Measurements from ENCODE around the gene OR51B4. TPM values are rescaled to one million over a fixed set of nuclear protein-coding genes. Genes with fewer than 3 reads are reported as not detected.

OR51B4 gene
- total RNA-seq, 1 experiment from 2014 or later: 43.7 TPM

- POLR2A ChIA-PET: interaction anchor here (0.7 kb wide), 1 partner anchor 37 kb away, joined by 4 read pairs; no protein-coding TSS in a partner anchor
- intact Hi-C loops (cut with micrococcal nuclease): no loop called here
- CTCF ChIA-PET: no interaction called here
These were observed 25.0 kb downstream of the OR51B4 start for GRCh38 chr11:5276697-5277096.

More at GRCh38 chr11:5276697-5277096, 25.0 kb downstream of the OR51B4 start:
- Histone ChIP-seq H3K4me1 (ENCODE audit: control insufficient read depth in 1 of 2, insufficient read depth in 2 of 2, low read length in 2 of 2) (peaks cover 16 to 38% of the 10 kb centered on the region in 2 experiments), H4K20me1 (ENCODE audit: insufficient read depth) (no peaks in the 10 kb centered on the region), H3K9me3 (ENCODE audit: control insufficient read depth in 1 of 2, insufficient read depth in 1 of 2, low read depth in 1 of 2, low read length in 2 of 2) (no peaks in the 10 kb centered on the region), H3K36me3 (ENCODE audit: control insufficient read depth in 1 of 2, insufficient read depth in 2 of 2, low read length in 2 of 2) (no peaks in the 10 kb centered on the region; a peak in 1 of 4 replicates), H3K4me2 (ENCODE audit: low read length) (no peak overlapping the region), H3K9ac (ENCODE audit: low read length) (no peak overlapping the region), H3K9me2 (ENCODE audit: insufficient read depth) (no peaks in the 10 kb centered on the region), H3K79me2 (ENCODE audit: insufficient read depth, low read length) (no peaks in the 10 kb centered on the region), H3K27me3 (ENCODE audit: insufficient read depth, low read length) (no peaks in the 10 kb centered on the region), H3K27ac (ENCODE audit: low read depth, low read length) (no peak overlapping the region), H2AFZ (ENCODE audit: low read depth, low read length, poor library complexity, severe bottlenecking) (no peak overlapping the region), H3K4me3 (replicated peaks in 1 of 2; ENCODE audit: low read depth in 1 of 2, low read length in 2 of 2) (no peak overlapping the region)
- RAD21 ChIA-PET (ENCODE audit: low non-redundant PET in 1 of 2, low total read pairs in 2 of 2, uncharacterized antibody in 2 of 2, unreplicated experiment in 2 of 2): no interaction called here
- DNase-seq (ENCODE audit: low read depth, low spot score): no peak
- TF ChIP-seq MAX (IDR thresholded peaks at IDR 0.05) (no peak), CTCF (IDR thresholded peaks at IDR 0.05 in 2 of 3, conservative IDR thresholded peaks at IDR 0.05 in 1 of 3; ENCODE audit: borderline replicate concordance in 1 of 3, insufficient read depth in 1 of 3, low read depth in 2 of 3, low read length in 2 of 3) (no peak), EZH2 (IDR thresholded peaks at IDR 0.05) (no peak), EGR1 (IDR thresholded peaks at IDR 0.05; ENCODE audit: low read depth) (no peak), POLR2A (IDR thresholded peaks at IDR 0.05; ENCODE audit: borderline replicate concordance, extremely low read depth, insufficient read depth, insufficient read length) (no peak), SRF (IDR thresholded peaks at IDR 0.05; ENCODE audit: low read depth) (no peak), REST (IDR thresholded peaks at IDR 0.05; ENCODE audit: low read depth) (no peak), SP1 (IDR thresholded peaks at IDR 0.05; ENCODE audit: low read depth) (no peak), CBX3 (IDR thresholded peaks at IDR 0.05; ENCODE audit: low read depth) (no peak), ZBTB33 (IDR thresholded peaks at IDR 0.05; ENCODE audit: extremely low read depth, insufficient replicate concordance, low read length) (no peak), CEBPB (IDR thresholded peaks at IDR 0.05; ENCODE audit: low read depth) (no peak)
- no TSS peak for BruUV-seq (replicated peaks)
- ATAC-seq: no peak
